B cell (primary cell): ENCODE data around the gene TCF25.

ENCODE experiments used
- EZH2 ChIP-seq: IDR thresholded peaks from 2 replicates; pipeline ENCODE4 v1.6.1; 2012; ENCODE audit warnings: borderline replicate concordance, low read depth, mild to moderate bottlenecking, moderate library complexity, low read length; ENCODE audit not compliant: insufficient read depth, poor library complexity, severe bottlenecking
- TF ChIP-seq, protein P1 (sequence below): fragments of 200-600 bp; IDR thresholded peaks from one replicate; pipeline ENCODE4 v1.8.0; 2022; ENCODE audit warnings: antibody characterized with exemption, mild to moderate bottlenecking

DNA sequence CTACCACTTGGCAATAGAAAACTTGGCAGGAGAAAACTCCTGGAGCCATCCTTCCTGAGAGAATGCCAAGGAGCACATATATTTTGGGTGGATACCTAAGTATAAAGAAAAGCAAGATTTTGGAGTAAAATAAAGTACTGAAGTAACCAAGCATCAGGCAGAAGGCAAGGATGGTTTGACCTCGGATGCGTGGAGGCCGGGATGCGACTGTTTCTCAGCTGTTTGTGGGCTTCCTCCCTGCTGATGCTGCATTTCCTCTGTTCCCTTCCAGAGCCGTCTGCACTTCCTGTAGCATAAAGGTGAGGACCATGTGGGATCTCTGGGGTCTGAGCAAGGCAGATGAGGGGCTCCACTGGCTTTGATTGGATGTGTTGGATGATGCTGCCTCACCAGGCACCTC lies 5.5 kb upstream of the TCF25 start:
- TF ChIP-seq, protein P1, sequence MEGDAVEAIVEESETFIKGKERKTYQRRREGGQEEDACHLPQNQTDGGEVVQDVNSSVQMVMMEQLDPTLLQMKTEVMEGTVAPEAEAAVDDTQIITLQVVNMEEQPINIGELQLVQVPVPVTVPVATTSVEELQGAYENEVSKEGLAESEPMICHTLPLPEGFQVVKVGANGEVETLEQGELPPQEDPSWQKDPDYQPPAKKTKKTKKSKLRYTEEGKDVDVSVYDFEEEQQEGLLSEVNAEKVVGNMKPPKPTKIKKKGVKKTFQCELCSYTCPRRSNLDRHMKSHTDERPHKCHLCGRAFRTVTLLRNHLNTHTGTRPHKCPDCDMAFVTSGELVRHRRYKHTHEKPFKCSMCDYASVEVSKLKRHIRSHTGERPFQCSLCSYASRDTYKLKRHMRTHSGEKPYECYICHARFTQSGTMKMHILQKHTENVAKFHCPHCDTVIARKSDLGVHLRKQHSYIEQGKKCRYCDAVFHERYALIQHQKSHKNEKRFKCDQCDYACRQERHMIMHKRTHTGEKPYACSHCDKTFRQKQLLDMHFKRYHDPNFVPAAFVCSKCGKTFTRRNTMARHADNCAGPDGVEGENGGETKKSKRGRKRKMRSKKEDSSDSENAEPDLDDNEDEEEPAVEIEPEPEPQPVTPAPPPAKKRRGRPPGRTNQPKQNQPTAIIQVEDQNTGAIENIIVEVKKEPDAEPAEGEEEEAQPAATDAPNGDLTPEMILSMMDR = no peak
- TF ChIP-seq EZH2 = no peak
